Measurements from ENCODE around the gene PTPRJ. TPM values are rescaled to one million over a fixed set of nuclear protein-coding genes. Genes with fewer than 3 reads are reported as not detected.
A peak's percentile ranks its signal among the peaks of the same experiment; 100 is the strongest.

Gene PTPRJ
- total RNA-seq, 1 experiment from 2014 or later: 0.30 TPM

GRCh38 chr11:47976931-47977330 is 3.4 kb upstream of the PTPRJ start:
- H3K9me3 Mint-ChIP-seq (ENCODE audit: unreplicated experiment): no peaks in the 10 kb centered on the region
- H3K36me3 Mint-ChIP-seq (ENCODE audit: insufficient read depth, unreplicated experiment): no peaks in the 10 kb centered on the region
- H3K27me3 Mint-ChIP-seq (ENCODE audit: insufficient read depth, unreplicated experiment): peaks cover 12% of the 10 kb centered on the region
- no peak overlapping the region for H3K27ac Mint-ChIP-seq (ENCODE audit: low read depth, unreplicated experiment)
- no peak overlapping the region for H3K4me3 Mint-ChIP-seq (ENCODE audit: unreplicated experiment)
- H3K4me1 Mint-ChIP-seq (ENCODE audit: insufficient read depth, unreplicated experiment): peaks cover 10% of the 10 kb centered on the region
- BruUV-seq (replicated peaks): no TSS peak
- TF ChIP-seq, protein P1, sequence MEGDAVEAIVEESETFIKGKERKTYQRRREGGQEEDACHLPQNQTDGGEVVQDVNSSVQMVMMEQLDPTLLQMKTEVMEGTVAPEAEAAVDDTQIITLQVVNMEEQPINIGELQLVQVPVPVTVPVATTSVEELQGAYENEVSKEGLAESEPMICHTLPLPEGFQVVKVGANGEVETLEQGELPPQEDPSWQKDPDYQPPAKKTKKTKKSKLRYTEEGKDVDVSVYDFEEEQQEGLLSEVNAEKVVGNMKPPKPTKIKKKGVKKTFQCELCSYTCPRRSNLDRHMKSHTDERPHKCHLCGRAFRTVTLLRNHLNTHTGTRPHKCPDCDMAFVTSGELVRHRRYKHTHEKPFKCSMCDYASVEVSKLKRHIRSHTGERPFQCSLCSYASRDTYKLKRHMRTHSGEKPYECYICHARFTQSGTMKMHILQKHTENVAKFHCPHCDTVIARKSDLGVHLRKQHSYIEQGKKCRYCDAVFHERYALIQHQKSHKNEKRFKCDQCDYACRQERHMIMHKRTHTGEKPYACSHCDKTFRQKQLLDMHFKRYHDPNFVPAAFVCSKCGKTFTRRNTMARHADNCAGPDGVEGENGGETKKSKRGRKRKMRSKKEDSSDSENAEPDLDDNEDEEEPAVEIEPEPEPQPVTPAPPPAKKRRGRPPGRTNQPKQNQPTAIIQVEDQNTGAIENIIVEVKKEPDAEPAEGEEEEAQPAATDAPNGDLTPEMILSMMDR (IDR thresholded peaks at IDR 0.05; ENCODE audit: unreplicated experiment): no peak
- intact Hi-C loops (cut with micrococcal nuclease): no loop called here
- CTCF ChIA-PET: no interaction called here
- POLR2A ChIA-PET: no interaction called here
- no peak for DNase-seq (ENCODE audit: unreplicated experiment)

GRCh38 chr11:47977623-47978022 is 2.7 kb upstream of the PTPRJ start:
- Mint-ChIP-seq H3K9me3 (ENCODE audit: unreplicated experiment) (no peaks in the 10 kb centered on the region), H3K27me3 (ENCODE audit: insufficient read depth, unreplicated experiment) (peaks cover 12% of the 10 kb centered on the region), H3K27ac (ENCODE audit: low read depth, unreplicated experiment) (no peak overlapping the region), H3K36me3 (ENCODE audit: insufficient read depth, unreplicated experiment) (no peaks in the 10 kb centered on the region), H3K4me1 (ENCODE audit: insufficient read depth, unreplicated experiment) (peaks cover 10% of the 10 kb centered on the region), H3K4me3 (ENCODE audit: unreplicated experiment) (no peak overlapping the region)
- TF ChIP-seq, protein P1 (IDR thresholded peaks at IDR 0.05; ENCODE audit: unreplicated experiment): no peak
- CTCF ChIA-PET: interaction anchor here (0.9 kb wide), 1 partner anchor 139 kb away, joined by 5 read pairs; no protein-coding TSS in a partner anchor
- intact Hi-C loops (cut with micrococcal nuclease): no loop called here
- no TSS peak for BruUV-seq (replicated peaks)
- POLR2A ChIA-PET: interaction anchor here (0.6 kb wide), 1 partner anchor 31 kb away, joined by 3 read pairs; no protein-coding TSS in a partner anchor
- DNase-seq (ENCODE audit: unreplicated experiment): peak; percentile 35

- Mint-ChIP-seq H3K4me3 (ENCODE audit: unreplicated experiment) (peak overlapping the region; percentile 24), H3K4me1 (ENCODE audit: insufficient read depth, unreplicated experiment) (peaks cover 4% of the 10 kb centered on the region), H3K36me3 (ENCODE audit: insufficient read depth, unreplicated experiment) (no peaks in the 10 kb centered on the region), H3K27me3 (ENCODE audit: insufficient read depth, unreplicated experiment) (peaks cover 12% of the 10 kb centered on the region), H3K9me3 (ENCODE audit: unreplicated experiment) (no peaks in the 10 kb centered on the region), H3K27ac (ENCODE audit: low read depth, unreplicated experiment) (no peak overlapping the region)
- TF ChIP-seq, protein P1 (IDR thresholded peaks at IDR 0.05; ENCODE audit: unreplicated experiment): no peak
- intact Hi-C loops (cut with micrococcal nuclease): loop anchor here (5.0 to 10.0 kb wide), 3 partner anchors 32 to 128 kb away; no protein-coding TSS in a partner anchor
- no peak for DNase-seq (ENCODE audit: unreplicated experiment)
- ChIA-PET CTCF (interaction anchor here (1.2 to 1.4 kb wide), 2 partner anchors 19 to 45 kb away, joined by 4 to 5 read pairs; no protein-coding TSS in a partner anchor), POLR2A (interaction anchor here (0.6 to 1.0 kb wide), 2 partner anchors 31 to 104 kb away, joined by 3 read pairs; no protein-coding TSS in a partner anchor)
- BruUV-seq (replicated peaks): no TSS peak
Observed at GRCh38 chr11:47979378-47980087, 826 bp upstream of the PTPRJ start.

GRCh38 chr11:47980907-47981621 is 705 bp downstream of the PTPRJ start:
- Mint-ChIP-seq H3K27me3 (ENCODE audit: insufficient read depth, unreplicated experiment) (peaks cover 12% of the 10 kb centered on the region), H3K9me3 (ENCODE audit: unreplicated experiment) (no peaks in the 10 kb centered on the region), H3K27ac (ENCODE audit: low read depth, unreplicated experiment) (no peak overlapping the region), H3K4me3 (ENCODE audit: unreplicated experiment) (peak overlapping the region; percentile 54), H3K36me3 (ENCODE audit: insufficient read depth, unreplicated experiment) (no peaks in the 10 kb centered on the region), H3K4me1 (ENCODE audit: insufficient read depth, unreplicated experiment) (peaks cover under 1% of the 10 kb centered on the region)
- ChIA-PET CTCF (interaction anchor here (0.5 kb wide), 1 partner anchor 16 kb away, joined by 3 read pairs; no protein-coding TSS in a partner anchor), POLR2A (no interaction called here)
- BruUV-seq (replicated peaks): no TSS peak
- intact Hi-C loops (cut with micrococcal nuclease): loop anchor here (5.0 to 10.0 kb wide), 3 partner anchors 34 to 126 kb away; no protein-coding TSS in a partner anchor
- TF ChIP-seq, protein P1 (IDR thresholded peaks at IDR 0.05; ENCODE audit: unreplicated experiment): no peak
- DNase-seq (ENCODE audit: unreplicated experiment): no peak

Measured in MCF 10A (cell line).